Activated CD4-positive, alpha-beta T cell treated with anti-CD3 and anti-CD28 coated beads for 48 hours (primary cell): ENCODE measurements around the gene COL4A1.

ENCODE experiments used
- DNase-seq: peaks from one replicate; pipeline ENCODE4 v3.0.0-alpha.2; 2020

The COL4A1 gene

DNA sequence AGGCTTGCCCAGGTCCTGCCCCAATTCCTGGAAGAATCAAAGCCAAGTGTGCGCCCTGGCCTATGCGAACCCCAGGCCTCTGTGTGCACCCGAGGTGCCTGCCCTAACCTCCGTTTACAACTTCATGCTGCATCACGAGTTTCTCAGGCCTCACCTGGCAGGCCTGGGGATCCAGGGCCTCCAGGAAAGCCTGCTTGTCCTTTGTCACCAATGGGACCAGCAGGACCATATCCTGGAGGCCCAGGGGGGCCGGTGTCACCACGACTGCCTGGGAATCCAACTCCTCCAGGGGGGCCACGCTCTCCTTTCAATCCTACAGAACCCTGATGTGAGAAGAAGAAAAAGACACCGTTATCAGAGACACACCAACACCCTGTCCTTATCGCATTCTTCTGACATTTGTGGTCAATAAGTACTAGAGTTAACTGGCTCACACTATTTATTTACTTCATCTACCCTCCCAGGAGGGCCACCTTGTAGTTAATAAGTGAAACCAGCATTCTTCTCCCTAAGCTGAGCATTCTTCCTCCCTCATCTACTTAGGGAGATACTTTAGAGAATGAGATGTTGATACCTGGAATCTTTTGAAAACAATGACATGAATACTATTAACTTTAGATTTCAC, 120.6 kb downstream of the COL4A1 start:
- DNase-seq: no peak

DNA sequence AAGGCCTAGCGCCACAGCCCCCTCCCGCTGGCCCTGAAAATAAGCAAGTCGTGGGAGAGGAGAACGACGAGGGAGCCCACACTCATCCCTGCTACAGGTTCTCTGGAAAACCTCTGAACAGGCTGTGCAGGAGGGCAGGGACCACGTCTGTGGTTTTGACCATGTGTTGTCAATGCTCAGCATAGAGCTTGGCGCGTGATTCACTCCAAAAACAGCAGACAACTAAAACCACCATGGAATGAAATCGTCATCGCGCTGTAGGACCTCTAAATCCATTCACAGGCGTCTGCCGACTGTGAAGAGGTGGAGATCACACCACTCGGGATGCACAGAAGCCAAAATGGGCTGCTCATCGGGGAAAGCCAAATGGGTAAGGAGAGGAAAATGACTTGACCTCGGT, 121.3 kb downstream of the COL4A1 start:
- DNase-seq: no peak

DNA sequence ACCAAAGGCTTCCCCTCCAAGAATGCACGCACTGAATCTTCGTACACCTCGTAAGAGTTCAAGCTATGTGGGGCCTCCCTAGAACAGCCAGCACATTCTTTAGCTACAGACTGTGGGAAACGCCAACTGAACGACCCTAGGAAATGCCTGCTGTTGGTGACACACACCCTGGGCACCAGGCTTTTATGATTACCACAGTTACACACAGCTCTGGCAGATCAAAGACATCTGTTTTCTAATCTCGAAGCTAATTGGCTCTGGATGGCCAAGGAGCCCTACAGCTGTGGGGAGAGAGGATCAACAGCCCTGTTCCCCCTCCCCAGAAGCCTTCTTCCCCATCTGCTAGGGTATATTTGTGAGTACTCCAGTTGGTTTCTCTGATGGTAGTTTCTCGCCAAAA, 123.0 kb downstream of the COL4A1 start:
- DNase-seq: no peak

DNA sequence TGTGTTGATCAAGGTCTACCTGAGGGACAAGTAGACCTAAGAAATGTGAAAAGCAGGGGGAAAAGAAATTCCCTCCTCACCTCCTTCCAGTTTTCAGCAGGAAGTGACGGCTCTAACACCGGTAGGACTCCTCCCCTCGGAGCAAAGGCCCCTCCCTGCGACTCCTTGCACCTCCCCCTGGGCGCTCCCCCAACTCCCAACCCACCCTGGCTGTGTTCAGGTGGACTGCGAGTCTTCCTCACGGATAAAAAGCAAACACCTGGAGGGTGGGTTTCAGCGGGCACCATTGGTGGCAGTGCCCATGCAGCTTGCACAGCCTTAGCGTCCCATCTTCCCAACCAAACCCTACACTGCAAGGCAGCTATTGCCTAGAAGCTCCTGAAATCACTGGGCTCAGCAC, 124.5 kb downstream of the COL4A1 start:
- no peak for DNase-seq

DNA sequence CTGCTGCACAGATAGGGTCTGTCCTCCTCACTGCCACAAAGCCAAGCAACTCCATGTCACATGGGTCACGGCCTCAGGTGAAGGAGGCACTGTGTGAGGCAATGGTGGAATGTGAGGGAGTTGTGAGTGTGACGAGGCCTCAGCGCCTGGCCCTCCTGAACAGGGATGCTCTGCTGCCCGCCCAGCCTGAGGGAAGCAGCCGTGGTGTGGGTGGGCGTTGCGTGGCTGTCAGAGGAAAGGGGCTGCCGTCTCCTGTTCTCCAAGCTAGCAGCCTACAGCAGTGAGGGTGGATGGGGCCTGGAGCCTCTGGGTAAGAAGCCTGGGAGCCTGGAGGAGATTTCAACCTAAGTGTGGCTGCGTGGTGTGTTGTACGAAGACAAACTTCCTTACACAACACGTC, 125.0 kb downstream of the COL4A1 start:
- DNase-seq: no peak

- DNase-seq: no peak
Measured at GRCh38 chr13:110179857-110180147, 127.2 kb downstream of the COL4A1 start.

GRCh38 chr13:110179116-110179856, 127.7 kb downstream of the COL4A1 start:
- DNase-seq: no peak

- no peak for DNase-seq
Measured at GRCh38 chr13:110177790-110178189, 129.2 kb downstream of the COL4A1 start.

DNA sequence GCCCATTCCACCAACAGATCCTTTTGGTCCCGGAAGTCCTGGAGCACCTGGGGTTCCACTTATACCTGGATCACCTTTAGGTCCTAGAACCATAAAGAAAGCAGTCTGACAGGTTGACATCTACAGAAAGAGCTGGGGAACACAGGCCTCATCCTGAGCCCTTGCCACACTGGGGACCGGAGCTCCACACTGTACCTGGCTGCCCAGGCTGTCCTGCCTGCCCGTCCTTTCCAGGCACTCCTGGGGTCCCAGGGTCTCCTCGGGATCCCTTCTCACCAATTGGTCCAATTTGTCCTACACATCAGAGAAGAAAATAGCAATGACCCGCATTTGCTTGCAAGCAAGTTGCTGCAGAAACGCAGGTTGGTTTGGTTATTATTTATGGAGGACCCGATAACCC, 130.5 kb downstream of the COL4A1 start:
- no peak for DNase-seq

DNA sequence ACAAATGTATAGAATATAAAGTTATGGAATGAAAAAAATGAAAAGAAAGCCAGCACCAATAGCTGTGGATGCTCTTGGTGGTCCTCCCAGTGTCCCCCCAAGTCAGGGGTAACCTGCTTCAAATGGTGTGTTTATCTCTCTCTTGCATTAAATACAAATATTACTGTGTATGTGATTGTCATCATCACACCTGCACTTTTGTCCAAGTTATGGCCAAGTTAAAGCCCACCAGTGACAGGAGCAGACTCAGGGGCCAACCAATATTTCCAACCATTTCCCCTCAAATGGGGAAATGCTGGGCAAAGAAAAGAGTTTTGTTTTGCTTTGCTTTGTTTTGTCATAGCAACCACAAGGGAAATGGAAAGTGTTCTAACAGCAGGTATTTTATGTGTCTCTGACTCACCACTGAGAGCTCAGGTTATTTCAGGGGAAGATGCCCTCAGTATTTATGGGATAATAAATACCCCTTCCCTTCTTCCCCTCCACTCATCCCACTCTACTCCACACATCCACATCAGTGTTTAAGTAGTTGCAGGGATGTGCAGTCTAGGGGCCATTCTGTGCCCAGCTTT, 133.6 kb downstream of the COL4A1 start:
- no peak for DNase-seq

- DNase-seq: no peak
Measured at GRCh38 chr13:110170882-110171281, 136.1 kb downstream of the COL4A1 start.

DNA sequence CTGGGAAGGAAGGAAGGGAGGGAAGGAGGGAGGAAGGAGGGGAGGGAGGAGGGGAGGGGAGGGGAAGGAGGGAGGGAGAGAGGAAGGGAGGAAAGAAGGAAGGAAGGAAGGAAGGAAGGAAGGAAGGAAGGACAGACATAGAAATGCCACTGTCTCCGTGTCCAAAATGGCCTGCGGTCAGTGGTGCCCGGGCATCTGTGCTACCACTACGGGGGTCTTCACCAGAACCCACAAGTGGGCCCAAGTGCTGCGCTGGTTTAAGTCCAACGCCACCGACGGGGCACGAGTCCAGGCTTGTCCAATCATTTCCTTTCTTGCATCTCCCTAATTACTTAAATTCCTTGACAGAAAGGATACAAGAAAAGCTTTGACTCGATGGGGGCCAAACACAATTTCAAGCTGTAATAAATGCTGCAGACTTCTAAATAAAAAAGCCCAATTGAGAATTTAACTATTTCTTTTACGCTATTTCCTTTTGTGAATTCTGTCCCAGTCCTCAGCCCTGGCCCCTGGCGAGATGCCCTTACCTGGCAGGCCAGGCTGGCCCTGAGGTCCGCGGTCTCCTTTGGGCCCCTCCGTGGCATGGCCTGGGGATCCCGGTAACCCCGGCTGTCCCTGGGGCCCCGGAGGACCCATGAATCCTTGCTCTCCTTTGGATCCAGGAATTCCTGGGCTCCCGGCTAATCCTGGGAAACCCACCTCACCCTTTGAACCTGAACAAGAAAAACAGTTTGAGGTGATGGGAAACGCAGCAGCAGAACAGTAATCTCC, 136.8 kb downstream of the COL4A1 start:
- no peak for DNase-seq

DNA sequence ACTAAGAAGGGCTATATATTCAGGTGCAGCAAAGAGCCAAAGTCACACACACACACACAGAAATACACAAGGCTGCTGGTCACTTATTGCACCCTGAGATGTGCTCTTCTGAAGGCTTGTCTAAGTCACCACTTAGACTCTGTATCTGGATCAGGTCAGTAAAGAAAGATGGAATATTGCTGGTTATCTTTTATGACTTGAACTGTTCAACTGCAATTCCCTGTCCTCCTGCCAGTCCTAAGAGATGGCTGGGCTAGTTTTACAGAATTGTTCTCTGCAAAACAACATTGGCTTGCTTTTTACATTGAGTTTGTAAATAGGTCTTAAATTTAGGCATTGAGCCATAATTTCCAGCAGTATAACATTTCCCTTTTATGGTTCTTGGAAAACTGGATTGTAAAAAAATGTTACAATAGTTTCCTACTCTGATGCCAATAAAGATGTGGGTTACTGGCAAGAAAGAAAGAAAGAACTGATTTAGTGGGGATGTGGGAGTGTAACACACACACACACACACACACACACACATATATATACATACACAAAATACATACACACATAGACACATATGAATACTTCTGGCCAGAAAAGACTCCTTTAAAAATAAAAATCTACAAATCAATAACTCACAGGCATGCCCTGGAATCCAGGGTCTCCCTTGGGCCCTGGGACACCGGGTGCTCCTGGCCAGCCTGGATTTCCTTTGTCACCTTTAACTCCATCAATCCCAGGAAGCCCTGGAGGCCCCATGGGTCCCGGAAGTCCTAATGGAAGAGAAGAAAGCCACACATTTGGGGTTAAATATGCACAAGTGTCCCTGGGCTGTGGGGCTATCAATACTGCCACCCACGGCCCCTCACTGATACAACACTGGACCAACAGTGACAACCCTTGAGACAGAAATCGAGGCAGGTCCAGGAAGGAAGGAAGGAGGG, 137.7 kb downstream of the COL4A1 start:
- DNase-seq: no peak

- DNase-seq: no peak
Measured at GRCh38 chr13:110166598-110166997, 140.4 kb downstream of the COL4A1 start.

GRCh38 chr13:110164706-110165105, 142.3 kb downstream of the COL4A1 start:
- no peak for DNase-seq

- DNase-seq: no peak
Measured at GRCh38 chr13:110162866-110163658, 143.9 kb downstream of the COL4A1 start.

DNA sequence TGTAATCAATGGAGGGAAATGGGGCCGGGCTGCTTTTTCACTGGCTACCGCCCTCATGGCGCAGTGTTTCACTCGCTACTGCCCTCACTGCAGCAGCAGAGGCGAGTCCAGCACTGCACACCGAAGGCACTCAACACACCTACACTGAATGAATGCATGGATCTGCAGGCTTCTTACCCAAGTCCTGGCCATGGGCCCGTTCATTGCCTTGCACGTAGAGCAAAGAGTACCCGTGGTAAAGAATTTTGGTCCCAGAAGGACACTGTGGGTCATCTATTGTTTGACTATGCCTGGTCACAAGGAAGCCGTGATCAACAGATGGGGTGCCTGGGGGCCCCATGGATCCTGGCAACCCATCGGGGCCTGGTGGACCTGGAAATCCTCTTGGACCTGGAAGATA, 144.9 kb downstream of the COL4A1 start:
- no peak for DNase-seq

DNA sequence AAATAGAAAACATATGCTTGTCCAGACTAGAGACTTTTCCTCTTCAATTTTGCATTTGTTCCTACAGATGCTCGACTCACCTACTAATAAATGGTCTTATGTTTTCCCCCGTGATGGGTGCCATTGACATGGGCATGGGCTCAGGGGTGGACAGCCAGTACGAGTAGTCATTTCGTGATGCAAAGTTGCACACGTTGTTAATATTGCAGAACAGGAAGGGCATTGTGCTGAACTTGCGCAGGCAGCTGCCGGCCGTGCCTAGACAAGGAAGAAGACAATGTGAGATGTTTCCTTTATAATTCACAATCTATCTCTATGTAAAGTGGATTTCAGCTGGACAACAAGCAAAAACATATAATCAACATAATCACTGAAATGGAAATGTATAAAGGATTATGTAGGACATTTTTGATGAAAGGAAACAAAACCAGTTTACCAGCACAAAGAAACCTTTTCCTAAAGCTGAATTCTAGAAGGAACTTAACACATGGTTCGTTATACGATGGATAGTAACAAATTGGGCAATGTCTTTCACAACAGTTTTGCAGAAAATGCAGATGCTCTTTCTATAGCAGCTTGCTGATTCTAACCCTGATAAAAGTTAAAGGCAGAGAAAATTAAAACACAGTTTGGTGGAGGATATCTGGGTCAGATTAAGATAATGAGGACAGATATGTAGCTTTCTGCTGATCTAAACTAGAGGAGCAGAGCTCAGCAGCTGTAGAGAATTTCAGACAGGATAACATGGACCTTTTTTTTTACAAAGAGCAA, 145.7 kb downstream of the COL4A1 start:
- DNase-seq: no peak

DNA sequence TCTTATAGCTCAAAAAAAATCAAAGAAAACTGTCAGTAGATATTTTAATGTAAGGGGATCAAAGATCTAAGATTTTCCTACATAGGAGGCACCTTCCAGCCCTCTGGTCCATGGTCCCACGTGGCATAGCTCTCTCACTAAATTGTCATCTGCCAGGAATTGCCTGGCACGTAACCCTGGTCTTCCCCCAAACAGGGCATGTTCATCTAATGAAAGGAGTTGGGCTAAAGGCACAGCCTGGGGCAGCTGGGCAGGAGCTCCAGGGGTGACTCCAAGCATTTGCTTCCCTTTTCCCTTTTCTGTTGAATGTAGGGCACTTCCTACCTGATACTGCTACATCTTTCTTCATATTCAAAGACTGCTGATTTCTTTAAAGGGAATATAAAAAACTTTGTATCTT, 148.7 kb downstream of the COL4A1 start:
- no peak for DNase-seq

- no peak for DNase-seq
Measured at GRCh38 chr13:110157718-110158117, 149.2 kb downstream of the COL4A1 start.
